ENCODE results near the gene HCRTR1. TPM values are rescaled to one million over a fixed set of nuclear protein-coding genes. Genes with fewer than 3 reads are reported as not detected.

HCRTR1 gene
- total RNA-seq, 6 donors from 2014 or later, result 2.1 TPM; not detected in 5

GRCh38 chr1:31600641-31601040 lies 16.8 kb upstream of the HCRTR1 start:
- H3K9me3 ChIP-seq, result no peaks in the 10 kb centered on the region
- H3K27ac ChIP-seq, result no peak overlapping the region
- no peak overlapping the region for H3K4me3 ChIP-seq
- H3K4me1 ChIP-seq, result peaks cover 0 to 7% (median 3%) of the 10 kb centered on the region in 4 donors
- no peaks in the 10 kb centered on the region for H3K27me3 ChIP-seq
- H3K36me3 ChIP-seq, result no peaks in the 10 kb centered on the region
- no peak for ATAC-seq (ENCODE audit: low FRiP score in 2 of 2)
- TF ChIP-seq POLR2AphosphoS5 (IDR thresholded peaks at IDR 0.05) (no peak), EP300 (IDR thresholded peaks at IDR 0.05) (no peak), POLR2A (IDR thresholded peaks at IDR 0.05) (no peak)
- TF ChIP-seq, protein P1, sequence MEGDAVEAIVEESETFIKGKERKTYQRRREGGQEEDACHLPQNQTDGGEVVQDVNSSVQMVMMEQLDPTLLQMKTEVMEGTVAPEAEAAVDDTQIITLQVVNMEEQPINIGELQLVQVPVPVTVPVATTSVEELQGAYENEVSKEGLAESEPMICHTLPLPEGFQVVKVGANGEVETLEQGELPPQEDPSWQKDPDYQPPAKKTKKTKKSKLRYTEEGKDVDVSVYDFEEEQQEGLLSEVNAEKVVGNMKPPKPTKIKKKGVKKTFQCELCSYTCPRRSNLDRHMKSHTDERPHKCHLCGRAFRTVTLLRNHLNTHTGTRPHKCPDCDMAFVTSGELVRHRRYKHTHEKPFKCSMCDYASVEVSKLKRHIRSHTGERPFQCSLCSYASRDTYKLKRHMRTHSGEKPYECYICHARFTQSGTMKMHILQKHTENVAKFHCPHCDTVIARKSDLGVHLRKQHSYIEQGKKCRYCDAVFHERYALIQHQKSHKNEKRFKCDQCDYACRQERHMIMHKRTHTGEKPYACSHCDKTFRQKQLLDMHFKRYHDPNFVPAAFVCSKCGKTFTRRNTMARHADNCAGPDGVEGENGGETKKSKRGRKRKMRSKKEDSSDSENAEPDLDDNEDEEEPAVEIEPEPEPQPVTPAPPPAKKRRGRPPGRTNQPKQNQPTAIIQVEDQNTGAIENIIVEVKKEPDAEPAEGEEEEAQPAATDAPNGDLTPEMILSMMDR (IDR thresholded peaks at IDR 0.05), result no peak
- WGBS, 2 donors, result 75 to 86% methylated on average over 2 of the region's 2 CpGs
- no peak for DNase-seq

GRCh38 chr1:31602081-31602480 lies 15.4 kb upstream of the HCRTR1 start:
- TF ChIP-seq POLR2A (IDR thresholded peaks at IDR 0.05) (no peak), EP300 (IDR thresholded peaks at IDR 0.05) (no peak), POLR2AphosphoS5 (IDR thresholded peaks at IDR 0.05) (no peak)
- TF ChIP-seq, protein P1 (IDR thresholded peaks at IDR 0.05), result no peak
- Histone ChIP-seq H3K4me1 (no peaks in the 10 kb centered on the region), H3K27me3 (no peaks in the 10 kb centered on the region), H3K9me3 (no peaks in the 10 kb centered on the region), H3K36me3 (no peaks in the 10 kb centered on the region), H3K27ac (no peak overlapping the region), H3K4me3 (no peak overlapping the region)
- DNase-seq (no peak), ATAC-seq (ENCODE audit: low FRiP score in 2 of 2) (no peak)
- 91 to 95% methylated on average over 2 of the region's 2 CpGs for WGBS, 2 donors

- TF ChIP-seq EP300 (IDR thresholded peaks at IDR 0.05), result no peak
- no peak for TF ChIP-seq POLR2AphosphoS5 (IDR thresholded peaks at IDR 0.05)
- TF ChIP-seq POLR2A (IDR thresholded peaks at IDR 0.05), result no peak
- TF ChIP-seq, protein P1 (IDR thresholded peaks at IDR 0.05), result no peak
- H3K36me3 ChIP-seq, result no peaks in the 10 kb centered on the region
- ATAC-seq (ENCODE audit: low FRiP score in 2 of 2) (peak in 1 of 2 donors; percentile 58), DNase-seq (peak in 1 of 2 donors; percentile 19)
- no peak overlapping the region for H3K4me3 ChIP-seq
- no peaks in the 10 kb centered on the region for H3K27me3 ChIP-seq
- no peak overlapping the region for H3K27ac ChIP-seq
- H3K4me1 ChIP-seq, result no peaks in the 10 kb centered on the region
- H3K9me3 ChIP-seq, result no peaks in the 10 kb centered on the region
- 67 to 82% methylated on average over 4 of the region's 4 CpGs for WGBS, 2 donors
Observed at GRCh38 chr1:31605908-31606427, 11.5 kb upstream of the HCRTR1 start.

DNA sequence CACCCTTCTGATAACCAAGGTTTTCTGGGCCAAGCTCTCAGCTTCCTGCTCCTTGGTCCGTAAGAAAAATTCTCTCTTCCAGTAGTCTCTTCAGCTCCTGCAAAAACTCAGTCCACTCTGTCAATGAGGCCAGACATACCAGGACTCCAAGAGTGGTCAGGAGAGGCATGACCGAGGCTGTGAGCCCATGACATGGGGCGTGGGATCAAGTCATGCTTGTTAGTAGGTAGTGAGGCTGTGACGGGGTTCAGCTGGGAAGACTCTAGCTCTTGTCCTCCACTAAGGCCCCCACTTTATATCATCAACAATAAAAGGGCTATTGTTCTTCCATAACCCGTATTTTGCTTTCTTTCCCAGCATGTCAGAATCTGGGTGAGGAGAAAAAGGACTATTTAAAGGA lies 10.1 kb upstream of the HCRTR1 start:
- no peak for ATAC-seq (ENCODE audit: low FRiP score in 2 of 2)
- WGBS, 2 donors, result 90 to 96% methylated on average over 5 of the region's 5 CpGs
- Histone ChIP-seq H3K4me3 (no peak overlapping the region), H3K4me1 (no peaks in the 10 kb centered on the region), H3K27ac (no peak overlapping the region), H3K9me3 (no peaks in the 10 kb centered on the region), H3K27me3 (no peaks in the 10 kb centered on the region), H3K36me3 (no peaks in the 10 kb centered on the region)
- TF ChIP-seq, protein P1 (IDR thresholded peaks at IDR 0.05), result no peak
- TF ChIP-seq EP300 (IDR thresholded peaks at IDR 0.05) (no peak), POLR2AphosphoS5 (IDR thresholded peaks at IDR 0.05) (no peak), POLR2A (IDR thresholded peaks at IDR 0.05) (no peak)
- DNase-seq, result no peak

DNA sequence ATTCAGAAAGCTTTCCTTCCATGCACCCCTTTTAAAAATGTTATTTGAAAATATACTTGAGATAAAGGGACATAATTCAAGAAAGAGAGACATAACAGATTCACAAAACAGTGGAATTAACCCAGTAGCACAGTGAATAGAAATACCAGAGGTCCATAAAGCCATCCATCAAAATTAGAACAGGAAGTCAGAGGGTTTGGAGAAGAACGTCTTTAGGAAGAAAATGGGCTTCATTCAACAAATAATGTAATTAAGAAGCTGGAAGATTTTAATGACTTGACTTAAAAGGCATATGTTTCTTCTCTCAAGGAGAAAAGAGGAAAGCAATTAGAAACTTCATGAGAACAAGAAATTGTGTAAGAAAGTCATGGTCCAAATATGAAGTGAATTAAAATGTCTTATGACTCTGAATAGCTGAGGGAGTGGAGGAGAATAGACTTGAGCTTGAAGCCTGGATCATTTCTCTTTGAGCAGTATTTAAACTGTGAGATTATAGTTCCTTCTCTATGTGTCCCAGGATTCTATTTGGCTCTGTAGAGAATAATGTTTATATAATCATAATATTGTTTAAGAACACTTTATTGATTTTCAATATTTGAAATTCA lies 7.9 kb upstream of the HCRTR1 start:
- DNase-seq (no peak), ATAC-seq (ENCODE audit: low FRiP score in 2 of 2) (no peak)
- Histone ChIP-seq H3K27ac (no peak overlapping the region), H3K4me1 (no peaks in the 10 kb centered on the region), H3K27me3 (no peaks in the 10 kb centered on the region), H3K4me3 (no peak overlapping the region), H3K9me3 (no peaks in the 10 kb centered on the region), H3K36me3 (no peaks in the 10 kb centered on the region)
- TF ChIP-seq POLR2A (IDR thresholded peaks at IDR 0.05), result no peak
- TF ChIP-seq EP300 (IDR thresholded peaks at IDR 0.05), result no peak
- no peak for TF ChIP-seq POLR2AphosphoS5 (IDR thresholded peaks at IDR 0.05)
- TF ChIP-seq, protein P1 (IDR thresholded peaks at IDR 0.05), result no peak
- WGBS, 2 donors, result 17 to 19% methylated on average over 1 of the region's 1 CpG

Measured in upper lobe of left lung (tissue), 6 donors.